IPS-15b (cell line): ENCODE results near the gene MYO7A.

Experiments
- H3K27me3 ChIP-seq: one replicate; pipeline ENCODE4 v1.6.1; 2013; ENCODE audit warnings: low read length; ENCODE audit not compliant: control insufficient read depth, insufficient read depth
- H3K36me3 ChIP-seq: one replicate; pipeline ENCODE4 v1.6.1; 2013; ENCODE audit warnings: low read length; ENCODE audit not compliant: control insufficient read depth, insufficient read depth
- H3K4me1 ChIP-seq: one replicate; pipeline ENCODE4 v1.6.1; 2013; ENCODE audit warnings: mild to moderate bottlenecking, low read length; ENCODE audit not compliant: control insufficient read depth, insufficient read depth
- H3K4me3 ChIP-seq: one replicate; pipeline ENCODE4 v1.5.1; 2013; ENCODE audit warnings: low read depth, low read length
- H3K9ac ChIP-seq: one replicate; pipeline ENCODE4 v1.6.1; 2013; ENCODE audit warnings: low read depth, mild to moderate bottlenecking, low read length
- H3K9me3 ChIP-seq: one replicate; pipeline ENCODE4 v1.6.1; 2013; ENCODE audit warnings: mild to moderate bottlenecking, low read length; ENCODE audit not compliant: control insufficient read depth, insufficient read depth

Gene MYO7A

DNA sequence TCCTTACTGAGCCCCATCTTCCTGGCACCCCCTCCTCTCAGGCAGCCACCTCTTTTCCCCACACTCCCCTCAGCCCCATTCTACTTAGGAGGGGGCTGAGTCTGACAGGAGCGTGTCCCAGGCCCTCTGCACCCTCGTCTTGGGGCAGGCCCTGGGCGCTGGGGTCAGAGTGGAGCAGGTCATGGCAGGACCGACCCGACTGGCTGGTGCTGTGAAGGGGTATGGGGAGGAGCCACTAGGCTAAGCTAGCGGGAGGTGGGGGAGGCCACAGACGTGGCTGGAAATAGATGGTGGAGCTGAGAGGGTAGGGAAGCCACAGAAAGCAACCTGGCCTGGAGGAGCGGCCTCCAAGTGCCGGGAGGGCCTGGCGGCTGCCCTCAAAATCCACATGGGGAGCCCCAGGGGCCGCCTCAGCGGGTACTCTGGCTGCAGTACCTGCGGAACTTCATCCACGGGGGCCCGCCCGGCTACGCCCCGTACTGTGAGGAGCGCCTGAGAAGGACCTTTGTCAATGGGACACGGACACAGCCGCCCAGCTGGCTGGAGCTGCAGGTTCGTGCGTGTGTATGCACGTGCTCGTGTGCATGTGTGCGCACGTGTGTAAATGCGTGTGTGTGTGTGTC, 61.7 kb downstream of the MYO7A start:
- peaks cover 2% of the 10 kb centered on the region for H3K36me3 ChIP-seq
- H3K9me3 ChIP-seq: no peaks in the 10 kb centered on the region
- no peak overlapping the region for H3K9ac ChIP-seq
- peaks cover 2% of the 10 kb centered on the region for H3K4me1 ChIP-seq
- H3K27me3 ChIP-seq: no peaks in the 10 kb centered on the region
- H3K4me3 ChIP-seq: no peak overlapping the region

DNA sequence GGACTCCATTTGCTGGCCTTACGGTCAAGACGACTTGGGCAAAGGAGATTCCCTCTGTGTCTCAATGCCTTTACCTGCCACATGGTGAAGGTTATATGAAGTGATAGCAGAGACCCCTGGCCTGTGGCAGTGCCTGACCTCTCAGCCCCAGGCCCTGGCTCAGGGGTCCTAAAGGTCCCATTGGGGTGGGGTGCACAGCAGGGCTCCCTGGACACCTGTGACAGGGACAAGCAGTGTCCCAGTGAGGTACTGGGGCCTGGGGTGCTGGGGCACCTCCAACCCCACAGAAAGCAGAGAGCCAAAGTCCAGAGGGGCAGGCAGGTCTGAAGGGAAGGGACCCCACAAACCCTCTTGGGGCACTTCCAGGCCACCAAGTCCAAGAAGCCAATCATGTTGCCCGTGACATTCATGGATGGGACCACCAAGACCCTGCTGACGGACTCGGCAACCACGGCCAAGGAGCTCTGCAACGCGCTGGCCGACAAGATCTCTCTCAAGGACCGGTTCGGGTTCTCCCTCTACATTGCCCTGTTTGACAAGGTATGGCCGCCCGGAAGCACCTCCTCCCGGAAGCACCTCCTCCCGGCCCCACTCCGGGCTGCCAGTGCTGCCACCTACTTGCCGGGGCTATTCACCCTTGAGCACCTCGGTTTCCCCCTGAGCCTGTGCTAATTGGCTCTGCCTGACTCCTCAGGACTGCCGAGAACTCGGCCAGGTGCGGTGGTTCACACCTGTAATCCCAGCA, 62.5 kb downstream of the MYO7A start:
- no peaks in the 10 kb centered on the region for H3K9me3 ChIP-seq
- peaks cover 2% of the 10 kb centered on the region for H3K4me1 ChIP-seq
- no peak overlapping the region for H3K4me3 ChIP-seq
- no peak overlapping the region for H3K9ac ChIP-seq
- H3K36me3 ChIP-seq: peaks cover 2% of the 10 kb centered on the region
- no peaks in the 10 kb centered on the region for H3K27me3 ChIP-seq

DNA sequence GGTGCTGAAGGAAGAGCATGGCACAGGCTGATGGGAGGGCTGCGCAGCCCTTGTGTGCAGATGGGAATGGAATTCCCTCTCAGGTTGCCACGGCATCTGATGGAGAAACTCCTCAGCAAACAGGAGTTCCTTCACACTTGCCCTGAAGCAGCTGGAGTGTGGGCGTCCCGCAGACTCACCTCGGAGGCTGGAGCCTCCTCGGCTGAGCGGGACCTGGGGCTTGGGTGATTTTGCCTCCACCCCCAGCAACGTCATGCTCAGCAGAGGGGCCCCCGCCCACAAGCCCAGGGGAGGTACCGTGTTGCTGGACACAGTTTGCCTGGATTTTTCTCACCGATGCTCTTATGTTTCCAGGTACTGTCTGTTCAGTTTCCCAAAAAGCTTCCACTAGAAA, 63.4 kb downstream of the MYO7A start:
- H3K36me3 ChIP-seq: peaks cover 2% of the 10 kb centered on the region
- no peaks in the 10 kb centered on the region for H3K27me3 ChIP-seq
- H3K4me1 ChIP-seq: peaks cover 2% of the 10 kb centered on the region
- H3K4me3 ChIP-seq: peak overlapping the region; percentile 37
- H3K9ac ChIP-seq: no peak overlapping the region
- no peaks in the 10 kb centered on the region for H3K9me3 ChIP-seq

- H3K9ac ChIP-seq: no peak overlapping the region
- H3K9me3 ChIP-seq: no peaks in the 10 kb centered on the region
- peaks cover 2% of the 10 kb centered on the region for H3K4me1 ChIP-seq
- no peaks in the 10 kb centered on the region for H3K27me3 ChIP-seq
- peak overlapping the region; percentile 37 for H3K4me3 ChIP-seq
- peaks cover 2% of the 10 kb centered on the region for H3K36me3 ChIP-seq
Observed at GRCh38 chr11:77191823-77192495, 63.9 kb downstream of the MYO7A start.

- Histone ChIP-seq H3K4me3 (no peak overlapping the region), H3K4me1 (peaks cover 2% of the 10 kb centered on the region), H3K9me3 (no peaks in the 10 kb centered on the region), H3K36me3 (peaks cover 2% of the 10 kb centered on the region), H3K27me3 (no peaks in the 10 kb centered on the region), H3K9ac (no peak overlapping the region)
Observed at GRCh38 chr11:77193167-77193566, 65.1 kb downstream of the MYO7A start.

GRCh38 chr11:77193911-77194830, 66.1 kb downstream of the MYO7A start:
- no peaks in the 10 kb centered on the region for H3K4me1 ChIP-seq
- peaks cover 2% of the 10 kb centered on the region for H3K36me3 ChIP-seq
- no peak overlapping the region for H3K4me3 ChIP-seq

DNA sequence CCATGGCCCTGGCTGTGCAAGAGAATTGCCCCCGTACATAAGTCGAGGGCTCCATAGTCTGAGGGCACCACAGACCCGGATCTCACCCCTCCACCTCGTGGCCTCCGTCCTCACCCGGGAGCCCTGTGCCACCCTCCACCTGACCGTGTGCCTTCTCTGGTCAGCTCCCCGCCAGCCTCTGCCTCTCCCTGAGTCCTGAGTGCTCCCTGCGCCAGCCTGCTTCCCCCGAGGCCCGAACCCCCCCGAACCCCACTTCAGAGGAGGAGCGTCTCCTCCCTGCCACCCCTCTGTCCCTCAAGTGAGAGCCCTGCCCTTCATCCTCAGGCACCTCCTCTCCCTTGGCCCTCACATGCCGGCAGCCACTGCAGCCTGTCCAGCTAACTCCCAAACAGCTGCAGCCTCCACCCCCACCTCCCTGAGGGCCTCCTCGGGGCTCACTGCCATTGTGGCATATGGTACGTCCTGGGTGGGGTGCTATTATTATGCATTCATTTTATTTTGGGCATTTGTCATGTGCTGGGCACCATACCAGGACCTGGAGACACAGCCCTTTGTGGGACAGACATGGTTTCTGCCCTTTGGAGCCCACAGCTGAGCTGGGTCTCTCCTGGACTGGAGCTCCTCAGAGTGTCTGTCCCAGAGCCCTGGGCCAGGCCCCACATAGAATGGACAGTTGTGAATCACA, 67.2 kb downstream of the MYO7A start:
- H3K9me3 ChIP-seq: no peaks in the 10 kb centered on the region
- H3K27me3 ChIP-seq: no peaks in the 10 kb centered on the region
- H3K36me3 ChIP-seq: peaks cover 2% of the 10 kb centered on the region
- H3K4me3 ChIP-seq: no peak overlapping the region
- no peaks in the 10 kb centered on the region for H3K4me1 ChIP-seq
- no peak overlapping the region for H3K9ac ChIP-seq

More at GRCh38 chr11:77193911-77194830, 66.1 kb downstream of the MYO7A start:
- Histone ChIP-seq H3K9ac (no peak overlapping the region), H3K27me3 (no peaks in the 10 kb centered on the region), H3K9me3 (no peaks in the 10 kb centered on the region)

DNA sequence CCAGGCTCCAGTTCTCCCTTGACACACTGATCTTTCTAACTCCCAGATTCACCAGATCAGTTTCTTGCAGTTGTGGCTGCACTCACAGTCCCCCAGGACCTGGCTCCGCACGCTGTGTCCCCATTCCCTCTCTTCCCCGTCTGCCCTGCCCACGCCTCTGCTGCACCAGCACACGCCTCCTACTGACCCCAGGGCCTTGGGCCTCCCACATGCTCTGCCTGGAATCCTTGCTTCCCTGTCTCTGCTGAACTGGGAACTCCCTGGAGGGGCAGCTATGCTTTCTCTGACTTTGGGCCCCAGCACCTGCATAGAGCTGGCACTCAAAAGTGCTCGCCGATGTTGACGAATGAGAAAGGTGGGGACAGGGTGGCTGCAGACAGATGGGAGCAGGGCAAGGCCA, 68.9 kb downstream of the MYO7A start:
- H3K9me3 ChIP-seq: no peaks in the 10 kb centered on the region
- H3K27me3 ChIP-seq: no peaks in the 10 kb centered on the region
- no peaks in the 10 kb centered on the region for H3K4me1 ChIP-seq
- H3K9ac ChIP-seq: no peak overlapping the region
- peaks cover 2% of the 10 kb centered on the region for H3K36me3 ChIP-seq
- H3K4me3 ChIP-seq: no peak overlapping the region

DNA sequence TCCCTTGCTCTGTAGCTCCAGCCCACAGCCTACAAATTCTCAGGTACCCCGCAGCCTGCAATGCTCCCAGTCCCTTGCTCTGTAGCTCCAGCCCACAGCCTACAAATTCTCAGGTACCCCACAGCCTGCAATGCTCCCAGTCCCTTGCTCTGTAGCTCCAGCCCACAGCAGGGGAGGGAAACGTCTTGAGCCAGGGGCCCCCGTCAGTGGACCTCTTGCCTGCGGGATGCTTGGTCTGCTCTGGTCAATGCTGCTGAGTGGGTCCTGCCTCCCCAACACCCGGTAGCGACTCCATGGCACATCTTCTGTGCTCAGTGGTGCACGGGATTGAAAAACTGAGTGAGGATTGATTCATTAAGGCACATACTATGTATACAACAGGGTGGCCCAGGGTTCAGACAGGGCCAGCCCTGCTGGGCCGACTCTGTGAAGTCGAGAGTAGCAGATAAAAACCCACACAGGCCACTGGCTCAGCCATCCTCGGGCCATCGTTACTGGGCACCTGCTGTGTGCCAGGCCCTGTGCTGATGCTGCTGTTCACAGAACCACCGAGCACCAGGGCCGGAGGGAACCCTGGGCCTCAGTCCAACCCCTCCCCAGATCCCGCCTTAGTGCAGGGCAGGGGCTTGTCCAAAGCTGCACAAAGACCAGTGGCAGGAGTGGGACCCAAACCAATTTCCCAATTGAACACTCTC, 69.7 kb downstream of the MYO7A start:
- H3K4me1 ChIP-seq: no peaks in the 10 kb centered on the region
- peaks cover 2% of the 10 kb centered on the region for H3K36me3 ChIP-seq
- no peak overlapping the region for H3K4me3 ChIP-seq
- no peaks in the 10 kb centered on the region for H3K27me3 ChIP-seq
- no peaks in the 10 kb centered on the region for H3K9me3 ChIP-seq
- H3K9ac ChIP-seq: no peak overlapping the region

DNA sequence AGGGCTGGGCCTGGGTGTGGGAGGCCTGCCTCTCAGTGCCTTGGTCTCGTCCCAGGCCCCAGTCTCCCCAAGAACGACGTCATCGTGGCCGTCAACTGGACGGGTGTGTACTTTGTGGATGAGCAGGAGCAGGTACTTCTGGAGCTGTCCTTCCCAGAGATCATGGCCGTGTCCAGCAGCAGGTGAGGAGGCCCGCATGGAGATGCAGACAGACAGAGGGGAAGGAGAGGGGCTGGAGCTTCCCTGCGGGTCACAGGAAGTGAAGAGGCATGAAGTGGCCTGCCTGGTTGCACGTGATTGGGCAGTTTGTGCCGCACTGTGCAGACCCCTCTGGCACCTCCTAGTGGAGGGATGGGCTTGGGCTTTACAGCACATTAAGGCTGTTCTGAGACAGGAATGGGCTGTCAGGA, 70.4 kb downstream of the MYO7A start:
- Histone ChIP-seq H3K27me3 (no peaks in the 10 kb centered on the region), H3K9me3 (no peaks in the 10 kb centered on the region), H3K4me3 (no peak overlapping the region), H3K4me1 (no peaks in the 10 kb centered on the region), H3K9ac (no peak overlapping the region), H3K36me3 (peaks cover 2% of the 10 kb centered on the region)
